NT2/D1 (cell line): ENCODE measurements around the gene NSUN2.

Source experiments
- SUZ12 ChIP-seq: IDR thresholded peaks from 2 replicates; pipeline ENCODE4 v1.6.1; 2011; ENCODE audit not compliant: insufficient read length, insufficient read depth; ENCODE audit errors: extremely low read depth
- ZNF274 ChIP-seq: IDR thresholded peaks from 2 replicates; pipeline ENCODE4 v1.6.1; 2011; ENCODE audit warnings: mild to moderate bottlenecking, low read depth, low read length

DNA sequence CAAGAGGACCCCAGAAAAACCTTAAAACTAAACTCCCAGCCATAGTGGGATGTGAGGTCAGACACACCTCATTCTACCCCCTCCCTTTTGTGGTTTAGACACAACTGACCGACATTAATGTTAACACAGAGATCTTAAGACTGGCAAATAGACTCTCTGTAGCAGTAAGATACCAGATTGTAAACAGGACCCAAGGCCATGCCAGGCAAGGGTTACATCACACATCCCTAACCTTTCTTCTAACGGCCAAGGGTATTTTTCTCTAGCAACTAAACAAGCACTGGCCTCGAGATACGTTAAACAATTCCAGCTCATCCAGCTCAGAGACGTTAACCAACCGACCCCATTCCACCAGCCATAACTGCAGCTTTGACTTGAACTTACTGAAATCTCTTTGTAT is 38.8 kb downstream of the NSUN2 start:
- no peak for TF ChIP-seq ZNF274
- TF ChIP-seq SUZ12, result no peak
